ENCODE results near the gene DIAPH3.

DIAPH3 gene

GRCh38 chr13:59880468-59880867 is 283.3 kb downstream of the DIAPH3 start:
- H3K4me1 ChIP-seq (ENCODE audit: control insufficient read depth in 1 of 2, insufficient read depth in 1 of 2, low read depth in 1 of 2, low read length in 1 of 2), result no peaks in the 10 kb centered on the region
- no peak overlapping the region for H3K4me3 ChIP-seq (ENCODE audit: low read depth in 1 of 2, low read length in 1 of 2)
- H3K36me3 ChIP-seq, result no peaks in the 10 kb centered on the region
- H3K27ac ChIP-seq, result no peak overlapping the region
- H3K27me3 ChIP-seq, result no peaks in the 10 kb centered on the region
- no peak for TF ChIP-seq CTCF (IDR thresholded peaks at IDR 0.05)
- H3K9me3 ChIP-seq, result no peaks in the 10 kb centered on the region

GRCh38 chr13:59879281-59879680 is 284.4 kb downstream of the DIAPH3 start:
- TF ChIP-seq CTCF (IDR thresholded peaks at IDR 0.05), result no peak
- H3K27me3 ChIP-seq, result no peaks in the 10 kb centered on the region
- H3K9me3 ChIP-seq, result no peaks in the 10 kb centered on the region
- no peaks in the 10 kb centered on the region for H3K4me1 ChIP-seq (ENCODE audit: control insufficient read depth in 1 of 2, insufficient read depth in 1 of 2, low read depth in 1 of 2, low read length in 1 of 2)
- no peak overlapping the region for H3K4me3 ChIP-seq (ENCODE audit: low read depth in 1 of 2, low read length in 1 of 2)
- H3K36me3 ChIP-seq, result no peaks in the 10 kb centered on the region
- no peak overlapping the region for H3K27ac ChIP-seq

DNA sequence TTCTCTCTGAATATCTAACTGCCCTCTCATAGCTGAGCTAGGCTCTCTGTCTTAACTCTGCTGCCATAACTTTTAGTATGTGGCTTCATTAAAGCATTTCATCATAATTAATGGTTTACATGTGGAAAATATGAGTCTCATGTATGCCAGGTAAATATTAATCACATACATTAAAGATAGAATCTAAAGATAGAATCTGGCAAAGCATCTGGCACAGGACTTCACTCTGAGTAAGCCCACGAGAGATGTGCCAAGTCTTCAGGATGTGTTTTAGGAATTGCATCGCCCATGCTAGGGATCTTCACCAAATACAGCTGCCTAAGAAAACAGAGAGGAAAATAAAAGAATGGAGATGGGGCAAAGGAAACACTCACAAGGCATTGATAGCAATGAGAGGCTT is 285.8 kb downstream of the DIAPH3 start:
- Histone ChIP-seq H3K4me1 (ENCODE audit: control insufficient read depth in 1 of 2, insufficient read depth in 1 of 2, low read depth in 1 of 2, low read length in 1 of 2) (no peaks in the 10 kb centered on the region), H3K9me3 (no peaks in the 10 kb centered on the region), H3K36me3 (no peaks in the 10 kb centered on the region), H3K27ac (no peak overlapping the region), H3K27me3 (no peaks in the 10 kb centered on the region), H3K4me3 (ENCODE audit: low read depth in 1 of 2, low read length in 1 of 2) (no peak overlapping the region)
- no peak for TF ChIP-seq CTCF (IDR thresholded peaks at IDR 0.05)

GRCh38 chr13:59874973-59875372 is 288.8 kb downstream of the DIAPH3 start:
- H3K36me3 ChIP-seq, result no peaks in the 10 kb centered on the region
- H3K9me3 ChIP-seq, result no peaks in the 10 kb centered on the region
- no peaks in the 10 kb centered on the region for H3K27me3 ChIP-seq
- no peak overlapping the region for H3K4me3 ChIP-seq (ENCODE audit: low read depth in 1 of 2, low read length in 1 of 2)
- H3K27ac ChIP-seq, result no peak overlapping the region
- TF ChIP-seq CTCF (IDR thresholded peaks at IDR 0.05), result no peak
- no peaks in the 10 kb centered on the region for H3K4me1 ChIP-seq (ENCODE audit: control insufficient read depth in 1 of 2, insufficient read depth in 1 of 2, low read depth in 1 of 2, low read length in 1 of 2)

- H3K36me3 ChIP-seq, result no peaks in the 10 kb centered on the region
- no peaks in the 10 kb centered on the region for H3K9me3 ChIP-seq
- no peaks in the 10 kb centered on the region for H3K4me1 ChIP-seq (ENCODE audit: control insufficient read depth in 1 of 2, insufficient read depth in 1 of 2, low read depth in 1 of 2, low read length in 1 of 2)
- no peak overlapping the region for H3K4me3 ChIP-seq (ENCODE audit: low read depth in 1 of 2, low read length in 1 of 2)
- TF ChIP-seq CTCF (IDR thresholded peaks at IDR 0.05), result no peak
- H3K27me3 ChIP-seq, result no peaks in the 10 kb centered on the region
- H3K27ac ChIP-seq, result no peak overlapping the region
Measured at GRCh38 chr13:59873856-59874255, 289.9 kb downstream of the DIAPH3 start.

DNA sequence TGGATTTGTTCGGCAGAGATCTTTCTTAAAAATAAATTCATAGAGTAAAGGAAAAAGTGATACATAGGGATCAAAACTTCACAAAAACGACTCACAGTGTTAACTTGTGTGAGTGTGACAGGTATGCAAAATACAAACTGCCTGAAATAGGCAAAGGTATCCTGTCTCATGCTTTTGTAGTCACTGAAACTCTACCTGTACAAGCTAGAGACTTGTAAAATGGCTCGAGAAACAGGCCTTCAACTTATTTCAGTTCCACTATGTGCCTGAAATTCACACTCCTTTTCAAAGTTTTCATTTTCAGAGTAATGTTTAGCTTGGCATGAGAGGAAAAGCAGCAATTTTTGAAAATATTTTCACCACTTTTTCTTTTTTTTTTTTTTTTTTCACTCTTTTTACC is 290.4 kb downstream of the DIAPH3 start:
- H3K9me3 ChIP-seq, result no peaks in the 10 kb centered on the region
- no peak for TF ChIP-seq CTCF (IDR thresholded peaks at IDR 0.05)
- no peaks in the 10 kb centered on the region for H3K4me1 ChIP-seq (ENCODE audit: control insufficient read depth in 1 of 2, insufficient read depth in 1 of 2, low read depth in 1 of 2, low read length in 1 of 2)
- H3K27me3 ChIP-seq, result no peaks in the 10 kb centered on the region
- H3K4me3 ChIP-seq (ENCODE audit: low read depth in 1 of 2, low read length in 1 of 2), result no peak overlapping the region
- no peak overlapping the region for H3K27ac ChIP-seq
- H3K36me3 ChIP-seq, result no peaks in the 10 kb centered on the region
